ENCODE data around the gene TMPRSS5.

Gene TMPRSS5

DNA sequence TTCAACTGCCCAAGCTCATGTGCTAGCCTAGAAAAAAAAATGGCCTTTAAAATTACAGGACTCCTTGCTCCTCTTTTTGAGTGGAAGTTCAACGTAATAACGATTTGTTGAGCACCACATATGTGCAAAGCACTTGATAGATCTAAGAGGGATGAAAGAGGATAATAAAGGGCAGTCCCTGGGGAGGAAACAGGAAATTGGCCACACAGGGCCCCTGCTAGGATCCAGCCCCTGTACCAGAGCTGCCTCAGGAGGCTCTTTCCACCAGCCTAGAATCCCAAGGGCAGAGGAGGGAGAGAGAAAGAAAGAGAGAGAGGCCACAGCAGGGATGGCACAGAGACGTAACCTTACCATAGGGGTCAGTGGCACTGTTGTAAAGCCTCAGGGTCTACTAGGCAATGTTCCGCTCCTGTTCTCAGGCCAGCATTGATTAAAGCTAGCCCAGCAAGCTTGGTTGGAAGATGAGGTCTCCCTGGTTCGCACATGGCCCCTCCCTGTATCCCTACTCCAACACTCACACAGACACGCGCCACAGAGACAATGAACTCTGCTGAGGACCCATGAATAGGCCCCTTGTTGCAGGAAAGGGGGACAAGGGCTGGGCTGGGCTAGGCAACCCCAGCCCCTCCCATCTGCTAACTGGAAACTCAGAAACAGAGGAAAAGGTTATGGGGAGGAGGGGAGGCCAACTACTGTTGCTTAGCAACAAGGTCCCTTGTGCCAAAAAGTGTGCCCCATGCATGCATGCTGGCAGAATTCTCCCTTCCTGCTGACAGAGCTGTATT is at the start of gene TMPRSS5:
Gene TMPRSS5 (minus strand): TSS at position 438 of the 785 bp plus-strand sequence. CDS start 84 bp downstream, at position 354.
- no peak for TF ChIP-seq CTCF (IDR thresholded peaks at IDR 0.05; ENCODE audit: low read depth, low read length, missing control alignments)
- no peak for DNase-seq (ENCODE audit: extremely low read depth, low read depth)
- H3K4me3 ChIP-seq (replicated peaks; ENCODE audit: low read depth, low read length), result no peak within 1 kb of the TSS

DNA sequence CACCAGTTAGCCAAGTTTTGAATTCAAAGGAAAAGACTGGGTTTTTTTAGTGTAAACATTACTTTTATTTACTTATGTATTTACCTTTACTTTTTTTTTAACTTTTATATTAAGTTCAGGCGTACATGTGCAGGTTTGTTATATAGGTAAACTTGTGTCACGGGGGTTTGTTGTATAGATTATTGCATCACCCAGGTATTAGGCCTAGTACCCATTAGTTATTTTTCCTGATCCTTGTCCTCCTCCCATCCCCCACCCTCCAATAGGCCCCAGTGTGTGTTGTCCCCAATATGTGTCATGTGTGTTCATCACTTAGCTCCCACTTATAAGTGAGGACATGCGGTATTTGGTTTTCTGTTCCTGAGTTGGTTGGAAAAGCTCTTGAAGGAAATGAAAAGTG is 46.8 kb upstream of the TMPRSS5 start:
- H3K4me3 ChIP-seq (replicated peaks; ENCODE audit: low read depth, low read length), result no peak overlapping the region
- no peak for DNase-seq (ENCODE audit: extremely low read depth, low read depth)
- no peak for TF ChIP-seq CTCF (IDR thresholded peaks at IDR 0.05; ENCODE audit: low read depth, low read length, missing control alignments)

DNA sequence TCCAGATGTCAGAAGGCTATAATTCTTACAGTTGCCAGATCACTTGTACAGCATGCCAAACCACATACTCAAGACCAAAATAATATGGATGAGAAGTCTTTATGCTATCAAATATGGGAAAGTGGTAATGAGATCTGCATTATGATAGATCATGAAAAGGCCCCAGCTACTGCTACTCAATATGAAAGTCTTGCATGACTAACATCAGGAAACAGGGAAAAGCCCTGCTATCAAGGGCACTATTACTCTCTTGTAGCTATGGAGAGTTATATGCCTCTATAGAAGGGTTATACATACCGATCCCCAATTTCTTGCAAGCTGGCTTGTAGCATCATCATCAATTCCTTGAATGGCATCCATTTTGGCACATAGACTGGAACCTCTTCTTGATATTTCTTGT is 30.2 kb upstream of the TMPRSS5 start:
- no peak for DNase-seq (ENCODE audit: extremely low read depth, low read depth)
- no peak for TF ChIP-seq CTCF (IDR thresholded peaks at IDR 0.05; ENCODE audit: low read depth, low read length, missing control alignments)

DNA sequence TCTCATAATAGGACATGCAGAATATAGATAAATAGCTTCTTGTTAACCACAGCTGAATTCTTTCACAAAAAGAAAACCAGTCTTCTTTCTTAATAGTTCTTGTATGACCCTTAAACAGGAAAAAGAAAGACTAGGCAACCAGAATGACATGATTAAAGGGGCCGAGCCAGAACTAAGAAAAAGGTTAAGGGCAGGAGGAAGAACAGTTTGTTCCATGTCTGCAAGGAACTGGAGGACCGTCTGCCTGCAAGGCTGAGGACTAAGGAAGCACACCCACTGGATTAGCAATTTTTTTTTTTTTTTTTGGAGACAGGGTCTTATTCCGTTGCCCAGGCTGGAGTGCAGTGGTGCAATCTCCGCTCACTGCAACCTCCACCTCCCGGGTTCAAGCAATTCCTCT is 26.0 kb upstream of the TMPRSS5 start:
- no peak for TF ChIP-seq CTCF (IDR thresholded peaks at IDR 0.05; ENCODE audit: low read depth, low read length, missing control alignments)
- no peak overlapping the region for H3K4me3 ChIP-seq (replicated peaks; ENCODE audit: low read depth, low read length)
- DNase-seq (ENCODE audit: extremely low read depth, low read depth), result no peak

More for the DNA sequence above, 30.2 kb upstream of the TMPRSS5 start:
- H3K4me3 ChIP-seq (replicated peaks; ENCODE audit: low read depth, low read length), result no peak overlapping the region

GRCh38 chr11:113730887-113731726 is 25.0 kb upstream of the TMPRSS5 start:
- H3K4me3 ChIP-seq (replicated peaks; ENCODE audit: low read depth, low read length), result no peak overlapping the region
- peak; percentile 21 for DNase-seq (ENCODE audit: extremely low read depth, low read depth)
- peak; percentile 49 for TF ChIP-seq CTCF (IDR thresholded peaks at IDR 0.05; ENCODE audit: low read depth, low read length, missing control alignments)

DNA sequence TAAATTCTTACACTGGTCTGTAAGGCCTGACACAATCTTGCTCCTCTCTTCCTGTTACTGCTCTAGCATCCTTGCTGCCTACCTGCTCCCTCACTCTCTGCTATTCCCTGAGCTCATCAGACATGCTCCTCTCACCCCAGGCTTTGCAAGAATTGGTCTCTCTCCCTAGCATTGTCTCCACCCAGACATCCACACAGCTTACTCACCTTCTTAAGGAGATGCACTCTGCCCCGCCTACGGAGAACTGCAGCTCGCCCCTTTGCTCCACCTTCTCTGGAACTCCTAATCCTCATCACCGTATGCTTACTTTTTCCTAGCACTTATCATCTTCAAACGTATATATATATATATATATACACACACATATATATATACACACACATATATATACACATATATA is 23.3 kb upstream of the TMPRSS5 start:
- no peak overlapping the region for H3K4me3 ChIP-seq (replicated peaks; ENCODE audit: low read depth, low read length)
- no peak for TF ChIP-seq CTCF (IDR thresholded peaks at IDR 0.05; ENCODE audit: low read depth, low read length, missing control alignments)
- DNase-seq (ENCODE audit: extremely low read depth, low read depth), result no peak
